MM.1S (cell line): Measurements from ENCODE around the gene OIT3.

ENCODE experiments used
- DNase-seq: peaks from one replicate; pipeline ENCODE4 v3.0.0-alpha.2; 2015
- H2AFZ ChIP-seq: fragments of 300-600 bp; sonication (generic); 2 replicates; pipeline ENCODE4 v1.6.0; 2016; ENCODE audit warnings: antibody characterized with exemption, low read length
- H3F3A ChIP-seq: fragments of 300-600 bp; sonication (generic); 2 replicates; pipeline ENCODE4 v1.6.1; 2016; ENCODE audit warnings: mild to moderate bottlenecking, antibody characterized with exemption, low read length, moderate library complexity, mixed read lengths; ENCODE audit not compliant: insufficient read depth
- H3K27ac ChIP-seq: fragments of 300-600 bp; sonication (generic); 2 replicates; pipeline ENCODE4 v1.5.1; 2016; ENCODE audit warnings: mild to moderate bottlenecking, low read length
- H3K27me3 ChIP-seq: fragments of 300-600 bp; sonication (generic); replicated peaks from 2 replicates; pipeline ENCODE4 v1.6.0; 2016; ENCODE audit warnings: low read length; ENCODE audit not compliant: insufficient read depth
- H3K36me3 ChIP-seq: fragments of 300-600 bp; sonication (generic); replicated peaks from 2 replicates; pipeline ENCODE4 v1.6.1; 2016; ENCODE audit warnings: mild to moderate bottlenecking, low read length, mixed read lengths; ENCODE audit not compliant: insufficient read depth
- H3K4me1 ChIP-seq: fragments of 300-600 bp; sonication (generic); 2 replicates; pipeline ENCODE4 v1.6.1; 2016; ENCODE audit warnings: low read length, mixed read lengths
- H3K4me2 ChIP-seq: fragments of 300-600 bp; sonication (generic); 2 replicates; pipeline ENCODE4 v1.6.0; 2016; ENCODE audit warnings: low read depth, low read length
- H3K4me3 ChIP-seq: fragments of 300-600 bp; sonication (generic); 2 replicates; pipeline ENCODE4 v1.5.1; 2016; ENCODE audit warnings: low read length, mixed read lengths
- H3K79me2 ChIP-seq: fragments of 300-600 bp; sonication (generic); 2 replicates; pipeline ENCODE4 v1.6.1; 2016; ENCODE audit warnings: mixed run types, low read length, mixed read lengths
- H3K9ac ChIP-seq: fragments of 300-600 bp; sonication (generic); 2 replicates; pipeline ENCODE4 v1.6.1; 2016; ENCODE audit warnings: low read length, mixed read lengths
- H3K9me2 ChIP-seq: fragments of 300-600 bp; sonication (generic); replicated peaks from 2 replicates; pipeline ENCODE4 v1.6.1; 2016; ENCODE audit warnings: mild to moderate bottlenecking, low read length, mixed read lengths; ENCODE audit not compliant: insufficient read depth
- H3K9me3 ChIP-seq: fragments of 300-600 bp; sonication (generic); replicated peaks from 2 replicates; pipeline ENCODE4 v1.6.1; 2016; ENCODE audit warnings: mild to moderate bottlenecking, low read length, mixed read lengths; ENCODE audit not compliant: insufficient read depth
- H4K20me1 ChIP-seq: fragments of 300-600 bp; sonication (generic); 2 replicates; pipeline ENCODE4 v1.6.1; 2016; ENCODE audit warnings: mild to moderate bottlenecking, low read length, moderate library complexity, mixed read lengths; ENCODE audit not compliant: insufficient read depth
- CTCF ChIP-seq: fragments of 300-600 bp; sonication (generic); IDR thresholded peaks from 2 replicates; pipeline ENCODE4 v1.5.1; 2016; ENCODE audit warnings: antibody characterized with exemption, low read length, mixed read lengths
- EZH2 ChIP-seq: fragments of 300-600 bp; sonication (generic); optimal IDR thresholded peaks from 2 replicates; pipeline ENCODE3; 2017; ENCODE audit warnings: low read depth, mild to moderate bottlenecking, antibody characterized with exemption, low read length, mixed read lengths
- EZH2phosphoT487 ChIP-seq: fragments of 300-600 bp; sonication (generic); IDR thresholded peaks from 2 replicates; pipeline ENCODE4 v1.6.1; 2018; ENCODE audit warnings: antibody characterized with exemption, low read length

The OIT3 gene

GRCh38 chr10:72862957-72863356, 30.6 kb upstream of the OIT3 start:
- H3K4me2 ChIP-seq: no peak overlapping the region

DNA sequence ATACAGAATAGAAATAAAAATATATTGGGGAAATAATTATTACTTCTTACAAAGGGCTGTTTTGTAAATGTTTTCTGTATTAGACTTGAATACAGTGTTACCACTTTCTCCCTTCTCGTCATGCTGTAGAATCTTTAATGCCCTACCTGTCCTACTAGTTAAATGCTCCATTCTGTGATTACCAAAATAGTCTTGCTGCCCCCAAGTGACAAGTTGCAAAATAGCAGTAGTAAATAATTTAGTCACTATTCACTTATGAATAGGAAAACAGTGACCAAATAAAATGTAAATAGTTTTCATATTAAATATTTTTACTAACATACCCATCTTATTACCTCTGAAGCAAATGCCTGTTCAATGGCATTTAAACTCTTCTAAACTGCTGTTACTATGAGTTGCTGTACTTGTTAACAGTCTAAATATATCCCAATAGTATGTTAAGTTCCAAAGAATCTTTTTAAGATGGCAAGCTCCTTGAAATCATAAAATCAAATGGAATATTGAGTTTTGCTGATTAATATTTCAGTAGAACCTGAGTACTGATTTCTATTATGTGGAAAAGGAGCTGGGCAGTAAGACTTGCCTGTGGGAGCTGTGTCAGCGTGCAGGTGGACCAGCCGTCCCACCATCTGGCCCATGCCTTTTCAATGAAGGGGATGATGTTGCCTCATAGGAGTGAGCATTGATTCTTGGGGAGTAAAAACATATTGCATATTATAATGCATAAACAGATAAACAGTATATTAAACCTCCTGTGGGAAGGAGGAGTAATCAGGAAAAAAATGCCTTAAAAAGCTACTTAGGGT, 18.1 kb upstream of the OIT3 start:
- TF ChIP-seq EZH2phosphoT487: no peak
- peak; percentile 40 for TF ChIP-seq CTCF
- no peak for TF ChIP-seq EZH2
- no peaks in the 10 kb centered on the region for H3F3A ChIP-seq
- H3K36me3 ChIP-seq: no peaks in the 10 kb centered on the region
- H3K27me3 ChIP-seq: no peaks in the 10 kb centered on the region
- peak; percentile 45 for DNase-seq
- H3K27ac ChIP-seq: no peak overlapping the region
- no peak overlapping the region for H3K9ac ChIP-seq
- H3K9me2 ChIP-seq: no peaks in the 10 kb centered on the region
- H3K4me3 ChIP-seq: no peak overlapping the region
- no peak overlapping the region for H2AFZ ChIP-seq
- H3K4me1 ChIP-seq: no peaks in the 10 kb centered on the region
- H3K9me3 ChIP-seq: no peaks in the 10 kb centered on the region
- no peak overlapping the region for H3K4me2 ChIP-seq
- H3K79me2 ChIP-seq: no peaks in the 10 kb centered on the region
- no peaks in the 10 kb centered on the region for H4K20me1 ChIP-seq

More at GRCh38 chr10:72862957-72863356, 30.6 kb upstream of the OIT3 start:
- no peaks in the 10 kb centered on the region for H3K9me3 ChIP-seq
- no peak for DNase-seq
- no peaks in the 10 kb centered on the region for H3K36me3 ChIP-seq
- H3K27me3 ChIP-seq: no peaks in the 10 kb centered on the region
- no peak overlapping the region for H3K27ac ChIP-seq
- H3K4me1 ChIP-seq: no peaks in the 10 kb centered on the region
- H2AFZ ChIP-seq: no peak overlapping the region
- no peak overlapping the region for H3K9ac ChIP-seq
- no peak overlapping the region for H3K4me3 ChIP-seq
- no peaks in the 10 kb centered on the region for H3K79me2 ChIP-seq
- no peak for TF ChIP-seq EZH2
- H4K20me1 ChIP-seq: no peaks in the 10 kb centered on the region
- H3F3A ChIP-seq: no peaks in the 10 kb centered on the region
- no peaks in the 10 kb centered on the region for H3K9me2 ChIP-seq

DNA sequence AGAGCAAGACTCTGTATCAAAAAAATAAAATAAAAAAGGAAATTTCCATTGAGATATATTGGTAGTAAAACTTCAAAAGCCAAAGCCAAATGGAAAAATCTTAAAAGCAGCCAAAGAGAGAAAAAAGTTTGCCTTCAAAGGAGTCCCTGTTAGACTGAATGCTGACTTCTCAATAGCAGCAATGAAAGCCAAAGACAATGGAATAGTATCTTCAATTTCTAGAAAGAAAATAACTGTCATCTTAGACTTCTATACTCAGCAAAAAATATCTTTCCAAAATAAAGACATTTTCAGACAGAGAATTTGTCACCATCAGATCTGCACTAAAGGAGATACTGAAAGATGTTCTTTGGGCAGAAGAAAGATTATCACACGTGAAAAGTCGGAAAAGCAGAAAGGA, 14.3 kb upstream of the OIT3 start:
- H3K4me2 ChIP-seq: no peak overlapping the region
- TF ChIP-seq CTCF: no peak
- no peak for TF ChIP-seq EZH2phosphoT487
- TF ChIP-seq EZH2: no peak
- no peaks in the 10 kb centered on the region for H3F3A ChIP-seq

DNA sequence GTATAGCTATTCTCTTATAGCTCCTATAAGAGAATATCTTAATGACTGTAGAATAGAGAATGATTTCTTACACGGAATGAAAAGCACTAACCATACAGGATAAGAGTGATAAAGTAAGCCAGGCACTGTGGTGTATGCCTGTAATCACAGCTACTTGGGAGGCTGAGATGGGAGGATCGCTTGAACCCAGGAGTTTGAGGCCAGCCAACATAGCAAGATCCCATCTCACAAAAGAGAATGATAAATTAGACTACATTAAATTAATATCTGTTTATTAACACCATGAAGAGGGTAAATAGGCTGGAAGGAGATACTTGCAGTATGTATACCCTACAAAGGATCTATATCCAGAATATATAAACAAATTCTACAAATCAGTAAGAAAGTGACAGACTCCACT, 12.2 kb upstream of the OIT3 start:
- H3K4me2 ChIP-seq: no peak overlapping the region
- no peak for DNase-seq
- H3K79me2 ChIP-seq: no peaks in the 10 kb centered on the region
- no peaks in the 10 kb centered on the region for H3F3A ChIP-seq
- no peaks in the 10 kb centered on the region for H3K9me3 ChIP-seq
- no peaks in the 10 kb centered on the region for H3K4me1 ChIP-seq
- no peak overlapping the region for H3K4me3 ChIP-seq
- no peak for TF ChIP-seq EZH2
- TF ChIP-seq EZH2phosphoT487: no peak
- TF ChIP-seq CTCF: no peak
- H3K9ac ChIP-seq: no peak overlapping the region
- H4K20me1 ChIP-seq: no peaks in the 10 kb centered on the region
- no peaks in the 10 kb centered on the region for H3K36me3 ChIP-seq
- H3K9me2 ChIP-seq: no peaks in the 10 kb centered on the region
- no peak overlapping the region for H3K27ac ChIP-seq
- no peak overlapping the region for H2AFZ ChIP-seq
- H3K27me3 ChIP-seq: no peaks in the 10 kb centered on the region

More for the DNA sequence above, 14.3 kb upstream of the OIT3 start:
- H3K4me1 ChIP-seq: no peaks in the 10 kb centered on the region
- H3K36me3 ChIP-seq: no peaks in the 10 kb centered on the region
- H3K4me3 ChIP-seq: no peak overlapping the region
- no peaks in the 10 kb centered on the region for H3K27me3 ChIP-seq
- no peak overlapping the region for H3K27ac ChIP-seq
- no peaks in the 10 kb centered on the region for H3K9me2 ChIP-seq
- H2AFZ ChIP-seq: no peak overlapping the region
- no peaks in the 10 kb centered on the region for H3K79me2 ChIP-seq
- H3K9ac ChIP-seq: no peak overlapping the region
- no peaks in the 10 kb centered on the region for H3K9me3 ChIP-seq
- DNase-seq: no peak
- no peaks in the 10 kb centered on the region for H4K20me1 ChIP-seq
